Peyer's patch (tissue), 4 donors: ENCODE results near the gene STX3. TPM values are rescaled to one million over a fixed set of nuclear protein-coding genes. Genes with fewer than 3 reads are reported as not detected.

Experiments used
- DNase-seq, 3 donors: peaks; one replicate each; pipeline ENCODE4 v3.0.0-alpha.2; 2017 to 2019
- H3K27ac ChIP-seq, 4 donors: fragments of 200-600 bp; sonication (generic); one replicate each; pipeline ENCODE4 v1.5.1; 2016 to 2019
- H3K27me3 ChIP-seq, 2 donors: fragments of 200-600 bp; sonication (generic); one replicate each; pipeline ENCODE4 v1.5.1; 2019
- H3K36me3 ChIP-seq, 3 donors: fragments of 200-600 bp; sonication (generic); one replicate each; pipeline ENCODE4 v1.5.1; 2016 to 2019
- H3K4me1 ChIP-seq, 4 donors: fragments of 200-600 bp; sonication (generic); one replicate each; pipeline ENCODE4 v1.5.1; 2016 to 2019
- H3K4me3 ChIP-seq, 4 donors: fragments of 200-600 bp; sonication (generic); 1 replicate in 3 of 4; 2 replicates in 1 of 4; pipeline ENCODE4 v1.5.1; 2016 to 2019; ENCODE audit warnings: mild to moderate bottlenecking in 1 of 4
- H3K9me3 ChIP-seq, 4 donors: fragments of 200-600 bp; sonication (generic); one replicate each; pipeline ENCODE4 v1.5.1; 2016 to 2019; ENCODE audit warnings: mild to moderate bottlenecking in 1 of 4
- CTCF ChIP-seq, 6 experiments: fragments of 450-650 bp in 4 of 6; fragments of 200-600 bp in 2 of 6; sonication (generic) in 1 of 6; IDR thresholded peaks; one replicate each; pipeline ENCODE4 v1.5.1; 2017 to 2019; ENCODE audit warnings: antibody characterized with exemption in 6 of 6, mild to moderate bottlenecking in 3 of 6, moderate library complexity in 1 of 6
- POLR2A ChIP-seq, 2 donors: fragments of 450-650 bp; IDR thresholded peaks; one replicate each; pipeline ENCODE4 v1.5.1; 2017; ENCODE audit warnings: antibody characterized with exemption in 2 of 2, mild to moderate bottlenecking in 2 of 2, moderate library complexity in 2 of 2
- total RNA-seq, 4 donors: library from RNA; depleted of rRNA; stranded (reverse); fragments of >200 nt; gene quantifications; one replicate each; pipeline ENCODE4 v1.1.0, GENCODE V29; 2016

STX3 gene
- 100 to 1,000 TPM in 3 of 4 donors, 10 to 100 TPM in 1; 77.7 to 167 (median 121) TPM for total RNA-seq

GRCh38 chr11:59754859-59755700, at the start of gene STX3:
Gene STX3, plus strand, starts transcription at chr11:59755376. Its CDS starts 230 bp downstream, at chr11:59755606.
- Histone ChIP-seq H3K27ac (peak within 1 kb of the TSS; percentile 79 to 97 (median 90)), H3K9me3 (no peaks in the 10 kb centered on the region), H3K4me1 (peaks cover 0 to 27% (median 1%) of the 10 kb centered on the region in 4 donors), H3K27me3 (no peaks in the 10 kb centered on the region), H3K4me3 (peak within 1 kb of the TSS; percentile 66 to 95 (median 90)), H3K36me3 (no peaks in the 10 kb centered on the region)
- TF ChIP-seq POLR2A (IDR thresholded peaks at IDR 0.05), result peak in 1 of 2 donors; percentile 78
- peak in 3 of 6 experiments; percentile 1 to 3 (median 2) for TF ChIP-seq CTCF (IDR thresholded peaks at IDR 0.05)
- peak; percentile 64 to 89 (median 86) for DNase-seq

DNA sequence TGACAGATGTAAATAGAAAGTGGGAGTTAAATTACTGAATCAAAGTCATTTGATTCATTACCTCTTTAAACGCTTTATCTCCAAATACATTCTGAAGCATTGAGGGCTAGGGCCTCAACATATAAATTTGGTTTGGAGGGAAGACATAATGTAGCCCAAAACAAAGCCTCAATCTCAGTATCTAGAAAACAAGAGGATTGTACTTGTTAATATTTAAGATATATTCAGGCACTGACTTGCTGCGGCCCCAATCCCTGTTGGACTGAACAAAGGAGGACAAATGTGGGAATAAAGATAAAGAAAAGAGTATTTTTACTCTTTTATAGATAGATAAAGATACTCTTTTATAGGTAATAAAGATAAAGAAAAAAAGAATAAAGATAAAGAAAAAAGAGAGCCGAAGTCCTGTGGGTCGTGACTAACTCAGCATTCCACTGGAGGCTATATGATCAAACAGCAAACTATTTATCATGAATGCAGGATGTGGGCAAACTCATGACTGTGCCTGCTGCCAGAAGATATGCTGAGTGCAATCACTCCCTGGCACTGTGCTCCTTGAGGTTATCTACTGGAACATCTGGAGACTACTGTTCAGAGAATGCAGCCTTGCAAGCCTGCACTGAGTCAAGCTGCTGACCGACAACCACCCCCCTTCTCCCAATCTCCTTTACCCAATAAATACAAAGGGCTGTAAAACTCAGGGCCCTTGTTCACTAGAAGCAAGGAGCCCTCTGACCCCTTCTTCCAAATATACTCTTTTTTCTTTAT, 48.5 kb upstream of the STX3 start:
- no peaks in the 10 kb centered on the region for H3K4me1 ChIP-seq
- H3K27ac ChIP-seq, result no peak overlapping the region
- no peaks in the 10 kb centered on the region for H3K27me3 ChIP-seq
- DNase-seq, result peak in 1 of 3 donors; percentile 64
- H3K36me3 ChIP-seq, result no peaks in the 10 kb centered on the region
- H3K9me3 ChIP-seq, result no peaks in the 10 kb centered on the region
- no peak overlapping the region for H3K4me3 ChIP-seq
- TF ChIP-seq POLR2A (IDR thresholded peaks at IDR 0.05) (no peak), CTCF (IDR thresholded peaks at IDR 0.05) (no peak)

- Histone ChIP-seq H3K27ac (no peak overlapping the region), H3K36me3 (no peaks in the 10 kb centered on the region), H3K27me3 (no peaks in the 10 kb centered on the region), H3K4me3 (no peak overlapping the region), H3K9me3 (no peaks in the 10 kb centered on the region), H3K4me1 (no peaks in the 10 kb centered on the region)
- no peak for DNase-seq
- no peak for TF ChIP-seq CTCF (IDR thresholded peaks at IDR 0.05)
- TF ChIP-seq POLR2A (IDR thresholded peaks at IDR 0.05), result no peak
Observed at GRCh38 chr11:59707371-59707770, 47.8 kb upstream of the STX3 start.

DNA sequence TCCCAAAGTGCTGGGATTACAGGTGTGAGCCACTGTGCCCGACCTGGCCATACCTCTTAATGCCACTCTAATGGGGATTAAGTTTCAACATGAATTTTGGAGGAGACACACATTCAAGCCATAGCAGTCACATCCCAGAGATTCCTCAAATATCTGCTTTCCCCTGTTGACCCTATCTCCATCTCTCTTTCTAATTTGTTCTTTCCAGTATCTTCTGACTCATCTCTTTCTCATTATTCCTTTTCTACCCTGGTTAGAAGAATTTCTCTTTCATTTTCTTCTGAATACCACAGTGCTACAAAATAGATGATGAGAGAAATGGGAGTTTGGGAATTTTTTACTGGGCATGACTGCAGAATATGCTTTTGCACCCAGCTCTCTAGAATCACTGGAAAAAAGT, 46.6 kb upstream of the STX3 start:
- no peak overlapping the region for H3K27ac ChIP-seq
- no peak for TF ChIP-seq CTCF (IDR thresholded peaks at IDR 0.05)
- DNase-seq, result no peak
- H3K4me3 ChIP-seq, result no peak overlapping the region
- H3K27me3 ChIP-seq, result no peaks in the 10 kb centered on the region
- no peaks in the 10 kb centered on the region for H3K4me1 ChIP-seq
- H3K36me3 ChIP-seq, result no peaks in the 10 kb centered on the region
- H3K9me3 ChIP-seq, result no peaks in the 10 kb centered on the region

DNA sequence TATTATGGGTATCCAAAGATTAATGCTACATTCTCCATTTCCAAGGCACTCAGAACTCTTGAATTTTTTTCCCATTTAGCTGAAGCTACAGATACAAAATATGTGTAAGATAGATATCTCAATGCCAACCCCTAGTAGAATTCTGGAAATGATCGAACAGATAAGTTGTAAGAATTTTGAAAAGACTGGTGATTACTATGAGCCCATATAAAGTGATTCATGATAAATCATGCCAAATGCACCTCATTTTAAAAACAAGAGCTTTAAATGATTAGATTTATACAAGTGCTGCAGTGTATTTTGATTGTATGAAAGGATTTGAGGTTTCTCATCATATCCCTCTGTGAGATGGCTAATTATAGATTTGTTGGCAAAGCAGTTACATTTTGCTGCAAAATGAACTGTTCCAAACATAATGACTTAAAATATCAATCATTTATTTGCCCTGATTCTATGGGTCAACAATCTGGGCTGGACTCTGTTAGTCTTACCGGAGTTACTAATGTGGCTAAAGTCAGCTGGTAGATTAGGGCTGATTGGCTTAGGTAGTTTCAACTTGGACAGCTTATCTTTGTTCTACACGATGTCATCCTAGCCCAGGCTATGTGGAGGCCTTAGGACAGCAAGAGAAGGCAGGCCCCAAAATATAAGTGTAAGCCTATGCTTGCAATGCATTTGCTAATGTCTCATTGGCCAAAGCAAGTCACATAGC, 44.9 kb upstream of the STX3 start:
- H3K27ac ChIP-seq, result no peak overlapping the region
- no peaks in the 10 kb centered on the region for H3K9me3 ChIP-seq
- DNase-seq, result no peak
- H3K4me3 ChIP-seq, result no peak overlapping the region
- TF ChIP-seq POLR2A (IDR thresholded peaks at IDR 0.05), result no peak
- no peak for TF ChIP-seq CTCF (IDR thresholded peaks at IDR 0.05)
- H3K4me1 ChIP-seq, result no peaks in the 10 kb centered on the region
- H3K36me3 ChIP-seq, result no peaks in the 10 kb centered on the region
- no peaks in the 10 kb centered on the region for H3K27me3 ChIP-seq
